GM21515 (cell line): ENCODE data around the gene LTK.
A peak's percentile ranks its signal among the peaks of the same experiment; 100 is the strongest.

Experiments
- ATAC-seq: cut with Tn5 transposase; IDR thresholded peaks from one replicate; pipeline ENCODE4 v1.9.1; 2021; ENCODE audit not compliant: unreplicated experiment

Gene LTK

GRCh38 chr15:41499109-41499851, 14.3 kb downstream of the LTK start:
- ATAC-seq: no peak

DNA sequence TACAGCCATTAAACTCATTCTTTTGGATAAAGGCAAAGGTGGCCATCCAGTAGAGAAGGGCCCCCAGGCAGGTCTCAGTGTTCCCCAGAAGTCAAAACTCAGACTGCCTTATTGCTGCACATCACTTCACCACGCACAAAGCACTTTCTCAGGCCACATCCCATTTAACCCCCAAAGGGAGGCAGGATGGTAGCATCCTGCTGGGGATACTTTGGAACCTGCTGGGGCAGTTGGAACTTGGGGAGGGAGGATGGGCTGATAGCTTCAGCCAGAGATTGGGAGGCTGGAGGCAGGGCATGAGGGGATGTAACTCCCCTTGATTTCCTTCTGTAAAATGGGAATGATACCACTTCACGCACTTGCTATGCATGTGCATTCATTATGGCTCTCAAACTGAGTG, 15.0 kb downstream of the LTK start:
- no peak for ATAC-seq

GRCh38 chr15:41495736-41496599, 17.7 kb downstream of the LTK start:
- no peak for ATAC-seq

- ATAC-seq: no peak
Measured at GRCh38 chr15:41494922-41495735, 18.5 kb downstream of the LTK start.

DNA sequence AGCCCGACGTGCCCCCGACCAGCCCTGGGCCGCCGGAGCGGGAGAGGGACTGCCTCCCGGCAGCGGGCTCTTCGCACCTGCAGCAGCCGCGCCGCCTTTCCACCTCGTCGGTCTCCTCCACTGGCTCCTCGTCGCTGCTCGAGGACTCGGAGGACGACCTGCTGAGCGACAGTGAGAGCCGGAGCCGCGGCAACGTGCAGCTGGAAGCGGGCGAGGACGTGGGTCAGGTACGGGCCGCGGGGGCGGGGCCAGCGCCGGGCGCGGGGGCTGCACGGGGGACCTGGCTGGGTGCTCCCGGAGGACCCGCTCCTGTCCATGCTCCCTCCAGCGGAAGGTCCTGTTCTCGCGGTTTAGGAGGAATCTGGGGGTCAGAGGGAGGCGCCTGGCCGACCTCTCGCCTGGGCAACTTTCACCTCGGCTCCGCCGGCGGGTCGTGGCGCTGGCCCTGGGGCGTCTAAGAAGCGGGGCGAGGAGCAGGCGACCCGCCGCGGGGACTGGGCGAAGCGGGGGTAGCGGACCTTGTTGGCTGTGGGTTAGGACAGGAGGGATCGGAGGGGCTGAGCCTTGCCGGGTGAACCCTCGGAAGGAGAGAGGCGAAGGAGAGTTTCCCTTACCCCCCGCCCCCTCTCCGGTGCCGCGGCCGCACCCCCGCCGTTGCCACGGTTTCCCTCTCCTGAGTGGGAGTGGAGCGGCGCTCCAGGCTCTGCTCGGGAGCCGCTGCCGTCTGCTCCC, 19.3 kb downstream of the LTK start:
- peak; percentile 12 for ATAC-seq

- ATAC-seq: no peak
Measured at GRCh38 chr15:41493902-41494189, 19.8 kb downstream of the LTK start.

DNA sequence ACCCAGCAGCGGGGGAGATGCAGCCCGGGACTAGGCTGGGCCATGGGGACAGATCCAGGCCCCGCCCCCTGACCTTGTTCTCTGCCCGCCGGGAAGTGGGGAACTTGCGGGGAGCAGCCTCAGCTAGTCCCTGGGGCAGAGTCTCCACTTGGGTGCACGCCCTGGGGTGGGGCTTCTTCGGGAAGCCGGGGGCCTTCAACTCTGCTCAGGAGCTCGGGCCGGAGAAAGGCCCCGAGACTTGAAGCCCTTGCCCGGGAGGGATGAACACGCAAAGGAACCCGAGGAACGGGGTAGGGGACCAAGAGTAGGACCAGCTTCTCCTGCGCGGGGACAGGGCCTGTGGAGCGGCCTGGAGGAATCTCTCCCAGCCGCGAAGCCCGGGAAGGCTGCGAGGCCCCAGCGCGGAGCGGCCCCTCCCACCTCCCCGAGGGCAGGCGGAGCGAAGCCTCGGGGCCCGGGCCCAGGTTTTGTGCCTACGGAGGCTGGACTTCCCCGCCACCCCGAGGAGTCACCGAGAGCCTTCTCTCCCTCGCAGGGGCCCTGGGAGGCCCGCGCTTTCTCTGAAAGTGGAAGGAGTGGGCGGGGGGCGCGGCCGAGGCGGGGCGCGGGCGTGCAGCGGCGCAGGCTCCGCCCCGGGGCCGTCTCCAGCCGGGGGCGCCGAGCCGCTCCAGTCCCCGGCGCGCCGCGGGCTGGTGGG, 20.3 kb downstream of the LTK start, which contains the start of gene ITPKA:
Gene ITPKA, plus strand, starts transcription at position 670 of the 697 bp plus-strand sequence. CDS start 54 bp downstream, outside the sequence.
- ATAC-seq: peak; percentile 62

DNA sequence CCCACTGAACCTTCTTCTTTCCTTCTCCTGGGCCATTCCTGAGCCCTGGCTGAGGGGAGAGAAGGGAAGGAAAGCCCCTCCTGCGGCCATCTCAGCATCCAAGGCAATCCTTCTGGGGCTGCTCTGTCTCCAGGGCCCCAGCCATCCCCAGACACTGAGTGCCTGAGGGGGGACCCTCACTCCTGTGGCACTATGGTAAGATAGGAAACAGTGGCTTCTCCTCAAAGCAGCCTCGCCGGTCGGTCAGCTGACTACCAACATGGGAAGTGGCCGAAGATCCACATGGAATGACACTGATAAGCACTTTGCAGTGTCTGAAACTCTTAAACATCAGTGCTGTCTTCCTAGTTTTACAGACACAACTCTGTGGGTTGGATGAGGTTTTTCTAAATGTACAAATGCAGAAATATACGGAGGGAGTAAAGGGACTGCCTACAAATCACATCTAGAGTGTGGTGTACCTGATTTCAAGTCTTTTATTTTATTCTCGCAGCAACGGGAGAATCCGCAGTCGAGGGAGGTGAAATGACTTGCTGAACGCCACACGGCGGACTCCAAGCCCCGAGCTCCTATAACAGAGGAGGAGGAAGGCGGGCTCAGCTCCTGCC, 20.9 kb downstream of the LTK start:
- ATAC-seq: no peak

DNA sequence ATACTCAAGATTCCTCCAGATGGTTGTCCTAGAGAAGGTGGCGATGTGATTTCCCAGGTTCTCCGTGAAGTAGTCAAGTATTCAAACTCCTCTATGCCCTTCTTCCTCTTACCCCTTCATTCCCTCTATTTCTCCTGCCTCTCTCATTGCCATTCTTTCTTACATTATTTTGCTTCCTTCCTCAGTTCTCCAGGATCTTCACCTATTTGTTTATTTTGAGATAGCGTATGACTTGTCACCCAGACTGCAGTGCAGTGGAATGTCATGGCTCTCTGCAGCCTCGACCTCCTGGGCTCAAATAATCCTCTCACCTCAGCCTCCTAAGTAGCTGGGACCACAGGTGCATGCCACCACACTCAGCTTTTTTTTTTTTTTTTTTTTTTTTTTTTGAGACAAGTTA, 21.7 kb downstream of the LTK start:
- no peak for ATAC-seq

GRCh38 chr15:41490355-41490754, 23.3 kb downstream of the LTK start:
- ATAC-seq: no peak

- no peak for ATAC-seq
Measured at GRCh38 chr15:41489641-41490040, 24.0 kb downstream of the LTK start.

DNA sequence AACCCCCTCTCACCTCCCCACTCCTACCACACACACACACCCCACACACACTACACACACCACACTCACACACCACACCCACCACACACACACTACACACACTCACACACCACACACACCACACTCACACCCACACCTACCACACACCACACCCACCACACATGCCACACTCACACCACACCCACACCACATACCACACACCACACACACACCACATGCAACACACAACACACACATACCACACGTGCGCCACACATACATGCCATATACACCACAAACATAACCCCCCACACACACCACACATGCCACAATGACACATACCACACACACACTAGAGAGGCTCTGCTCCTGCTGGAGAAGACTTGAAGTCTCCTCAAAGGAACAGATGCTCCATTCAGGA, 25.8 kb downstream of the LTK start:
- ATAC-seq: no peak

- ATAC-seq: no peak
Measured at GRCh38 chr15:41487381-41487780, 26.2 kb downstream of the LTK start.

GRCh38 chr15:41486286-41486685, 27.3 kb downstream of the LTK start:
- no peak for ATAC-seq

DNA sequence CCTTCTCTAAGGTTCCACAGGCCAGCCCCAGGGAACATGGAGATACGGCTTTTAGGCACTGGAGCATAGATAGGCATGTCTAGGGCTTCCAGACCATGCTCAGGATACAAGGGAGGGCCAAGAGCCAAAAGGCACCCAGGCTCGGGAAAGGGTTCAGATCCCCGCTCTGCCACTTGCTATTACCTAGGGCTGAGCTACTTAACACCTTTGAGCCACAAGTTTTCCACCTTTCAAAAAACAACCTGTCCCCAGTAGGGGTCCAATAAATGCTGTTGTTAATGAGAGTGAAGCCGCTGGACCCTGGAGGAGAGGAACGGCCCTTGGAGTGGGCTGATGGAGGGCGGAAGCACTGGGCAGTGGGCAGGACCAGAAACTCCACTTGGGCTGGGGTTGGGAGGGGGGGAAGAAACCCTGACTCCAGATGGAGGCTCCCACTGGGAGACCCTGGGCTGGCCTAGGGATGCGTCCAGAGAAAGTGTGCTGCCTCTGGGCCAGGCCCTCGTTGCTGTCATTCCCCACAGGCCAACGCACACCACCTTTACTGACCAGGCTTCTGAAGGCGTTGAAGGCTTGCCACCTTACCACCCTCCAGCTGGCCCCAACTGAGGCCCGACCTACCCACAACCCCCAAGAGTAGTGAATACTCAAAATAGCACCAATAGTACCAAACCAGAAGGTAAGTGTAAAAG, 28.5 kb downstream of the LTK start:
- ATAC-seq: no peak

DNA sequence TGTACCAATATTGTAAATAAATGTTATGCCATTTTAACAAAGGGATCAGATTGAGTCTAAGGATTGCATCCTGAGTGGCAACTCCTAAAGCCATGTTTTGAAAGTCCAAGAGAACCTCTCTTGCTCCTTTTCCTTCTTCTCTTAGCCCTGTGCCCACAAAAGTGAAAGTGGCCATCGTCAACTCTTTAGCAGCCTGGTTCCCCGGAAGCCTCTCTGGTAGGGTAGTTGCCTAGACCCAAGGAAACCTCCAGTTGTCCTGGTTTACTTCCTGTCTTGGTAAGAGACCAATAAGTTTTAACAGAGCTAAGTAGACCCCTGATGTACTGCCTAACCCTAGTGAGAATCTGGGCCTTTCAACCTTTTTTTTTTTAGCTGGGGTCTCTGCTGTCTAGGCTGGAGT, 30.1 kb downstream of the LTK start:
- no peak for ATAC-seq

- peak; percentile 64 for ATAC-seq
Measured at GRCh38 chr15:41483115-41483514, 30.5 kb downstream of the LTK start.

DNA sequence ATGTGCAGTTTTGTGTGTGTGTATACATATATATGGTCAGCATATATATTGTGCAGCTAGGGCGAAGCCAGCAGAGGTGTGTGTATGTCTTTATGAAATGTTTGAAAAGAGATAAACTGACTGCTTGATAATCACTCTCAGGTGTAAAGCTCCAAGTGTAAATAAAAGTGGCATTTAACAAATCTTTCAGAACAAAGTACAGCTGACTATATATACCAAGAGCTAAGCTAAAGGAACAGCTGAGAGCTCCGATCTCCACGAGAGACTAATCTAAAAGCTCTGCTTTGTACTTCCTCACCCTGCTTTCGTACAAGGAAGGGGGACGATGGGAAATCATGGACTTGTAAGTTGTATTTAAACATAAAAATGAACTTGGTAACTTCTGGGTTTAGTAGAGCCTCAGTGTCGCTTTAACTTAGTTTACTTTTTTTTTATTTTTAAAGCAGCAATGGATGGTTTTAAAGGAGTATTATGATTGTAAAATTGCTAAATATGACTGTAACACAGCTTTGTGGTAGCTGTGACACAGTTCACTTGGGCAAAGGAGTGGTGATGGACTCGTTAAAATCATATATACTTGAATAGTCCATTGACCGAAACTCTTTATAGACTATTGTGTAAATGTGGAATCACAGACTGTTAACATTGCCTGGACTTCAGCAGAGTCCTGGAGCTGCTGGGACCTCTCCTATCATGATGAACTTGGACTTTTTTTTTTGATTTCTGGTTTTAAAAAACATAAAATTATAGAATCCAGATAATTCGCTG, 31.3 kb downstream of the LTK start:
- no peak for ATAC-seq
